IMR-90 (cell line): ENCODE measurements around the gene ROMO1. TPM values are rescaled to one million over a fixed set of nuclear protein-coding genes. Genes with fewer than 3 reads are reported as not detected.
"Not testable (repeated sequence)": the region's sequence is repeated elsewhere in the genome, so short reads cannot be mapped to it uniquely, and the experiment has no call there.

Experiments used
- ATAC-seq: fragments of 200-7000 bp; cut with Tn5 transposase; 2 replicates; pipeline ENCODE4 v1.9.1; 2020; ENCODE audit warnings: low read depth, mild to moderate bottlenecking, moderate library complexity
- BruUV-seq: library from RNA; stranded (reverse); fragments of 400-500 nt; replicated peaks from 2 replicates; lab custom pipeline; 2021; lab: Mats Ljungman, UMichigan
- CTCF ChIA-PET: fragments of 300-600 bp; formaldehyde crosslinking; extraction: SDS; loops from one replicate; lab custom pipeline; 2021; ENCODE audit warnings: antibody characterized with exemption; lab: Yijun Ruan, JAX
- POLR2A ChIA-PET: fragments of 300-600 bp; sonication (Branson Sonifier 250); formaldehyde crosslinking; loops from one replicate; lab custom pipeline; 2022; ENCODE audit warnings: antibody characterized with exemption; ENCODE audit not compliant: unreplicated experiment; lab: Charles Lee
- DNase-seq: peaks from one replicate; pipeline ENCODE4 v3.0.0; 2013
- H2AFZ ChIP-seq: replicated peaks from 2 replicates; pipeline ENCODE3; 2013; ENCODE audit warnings: low read length, mild to moderate bottlenecking; ENCODE audit not compliant: poor library complexity
- H2AK5ac ChIP-seq: 2 replicates; pipeline ENCODE4 v1.6.1; 2013; ENCODE audit warnings: low read depth, low read length, inconsistent platforms
- H2AK9ac ChIP-seq: replicated peaks from 2 replicates; pipeline ENCODE3; 2013; ENCODE audit warnings: mild to moderate bottlenecking, low read depth, low read length, moderate library complexity; ENCODE audit not compliant: poor library complexity
- H2BK120ac ChIP-seq: 2 replicates; pipeline ENCODE4 v1.6.1; 2013; ENCODE audit warnings: low read depth, low read length, inconsistent platforms
- H2BK15ac ChIP-seq: 3 replicates; pipeline ENCODE4 v1.6.1; 2013; ENCODE audit warnings: low read depth, low read length, inconsistent platforms
- H2BK20ac ChIP-seq: 2 replicates; pipeline ENCODE4 v1.6.1; 2013; ENCODE audit warnings: low read depth, mild to moderate bottlenecking, inconsistent platforms, low read length, moderate library complexity
- H2BK5ac ChIP-seq: 2 replicates; pipeline ENCODE4 v1.6.1; 2013; ENCODE audit warnings: mild to moderate bottlenecking, low read depth, low read length, inconsistent platforms; ENCODE audit not compliant: poor library complexity, severe bottlenecking
- H3K14ac ChIP-seq: replicated peaks from 2 replicates; pipeline ENCODE4 v1.6.1; 2013; ENCODE audit warnings: low read depth, low read length, inconsistent platforms
- H3K18ac ChIP-seq: 2 replicates; pipeline ENCODE4 v1.6.1; 2013; ENCODE audit warnings: low read depth, low read length, control low read depth
- H3K23ac ChIP-seq: 2 replicates; pipeline ENCODE4 v1.6.1; 2013; ENCODE audit warnings: low read depth, low read length, inconsistent platforms
- H3K27ac ChIP-seq: 2 replicates; pipeline ENCODE4 v1.5.1; 2013; ENCODE audit warnings: mild to moderate bottlenecking, control low read depth, low read length; ENCODE audit not compliant: insufficient read depth
- H3K27me3 ChIP-seq: 2 replicates; pipeline ENCODE4 v1.6.1; 2013; ENCODE audit warnings: low read length; ENCODE audit not compliant: control insufficient read depth, insufficient read depth
- H3K36me3 ChIP-seq: 2 replicates; pipeline ENCODE4 v1.6.1; 2013; ENCODE audit warnings: low read length, mixed read lengths; ENCODE audit not compliant: control insufficient read depth, insufficient read depth
- H3K4ac ChIP-seq: 2 replicates; pipeline ENCODE4 v1.6.1; 2013; ENCODE audit warnings: low read depth, low read length, inconsistent platforms
- H3K4me1 ChIP-seq: 2 replicates; pipeline ENCODE4 v1.6.1; 2013; ENCODE audit warnings: low read length, mixed read lengths; ENCODE audit not compliant: control insufficient read depth, insufficient read depth
- H3K4me2 ChIP-seq: 2 replicates; pipeline ENCODE4 v1.6.1; 2013; ENCODE audit warnings: low read depth, mild to moderate bottlenecking, control low read depth, low read length, moderate library complexity
- H3K4me3 ChIP-seq: 2 replicates; pipeline ENCODE4 v1.5.1; 2013; ENCODE audit warnings: low read depth, mild to moderate bottlenecking, control low read depth, low read length, moderate library complexity; ENCODE audit not compliant: insufficient read depth
- H3K56ac ChIP-seq: 2 replicates; pipeline ENCODE4 v1.6.1; 2013; ENCODE audit warnings: low read length, inconsistent platforms; ENCODE audit not compliant: insufficient read depth; ENCODE audit errors: extremely low read depth
- H3K79me1 ChIP-seq, 2 experiments: 2 replicates each; pipeline ENCODE4 v1.6.1; 2013; ENCODE audit warnings: low read length in 2 of 2, inconsistent platforms in 1 of 2, low read depth in 1 of 2
- H3K9ac ChIP-seq: 2 replicates; pipeline ENCODE4 v1.6.1; 2013; ENCODE audit warnings: low read depth, low read length, control low read depth
- H3K9me1 ChIP-seq: 2 replicates; pipeline ENCODE4 v1.6.1; 2013; ENCODE audit warnings: low read length, inconsistent platforms; ENCODE audit not compliant: insufficient read depth
- H3K9me3 ChIP-seq: 2 replicates; pipeline ENCODE4 v1.6.1; 2013; ENCODE audit warnings: low read length; ENCODE audit not compliant: control insufficient read depth, insufficient read depth
- H4K20me1 ChIP-seq: 2 replicates; pipeline ENCODE4 v1.6.1; 2013; ENCODE audit warnings: low read length, inconsistent platforms; ENCODE audit not compliant: insufficient read depth
- H4K5ac ChIP-seq: 2 replicates; pipeline ENCODE4 v1.6.1; 2013; ENCODE audit warnings: mild to moderate bottlenecking, low read depth, low read length, control low read depth
- H4K8ac ChIP-seq, 2 experiments: 2 replicates each; pipeline ENCODE4 v1.6.1; 2013; ENCODE audit warnings: low read depth in 2 of 2, low read length in 2 of 2, control low read depth in 1 of 2, inconsistent platforms in 1 of 2
- H4K91ac ChIP-seq: 2 replicates; pipeline ENCODE4 v1.6.1; 2013; ENCODE audit warnings: low read depth, low read length, inconsistent platforms; ENCODE audit not compliant: insufficient read depth
- WGBS, 2 experiments: methylation state at CpG; one replicate each; pipeline versions ENCODE4 v1.1.5 to v1.1.7; 2013; ENCODE audit warnings: missing lambda C conversion rate in 2 of 2; ENCODE audit not compliant: insufficient read length in 1 of 2; ENCODE audit errors: extremely low coverage in 2 of 2; 5-methylcytosine and 5-hydroxymethylcytosine counted together
- dilution Hi-C: fragments of 300-500 bp; cut with HindIII; formaldehyde crosslinking; loops from one replicate; pipeline ENCODE4 v1.14.3; 2018; ENCODE audit warnings: low sequenced_read_pairs; ENCODE audit not compliant: unreplicated experiment
- in situ Hi-C: fragments of 300-500 bp; cut with MboI; formaldehyde crosslinking; loops from 3 replicates; pipeline ENCODE4 v1.14.3; 2019; ENCODE audit warnings: low sequenced_read_pairs, inconsistent platforms, mixed read lengths
- intact Hi-C: fragments of 100-400 bp; cut with micrococcal nuclease; formaldehyde crosslinking; loops from 2 replicates; pipeline ENCODE4 v1.10.0; 2022
- polyA plus RNA-seq, 3 experiments: library from polyadenylated mRNA; depleted of rRNA; stranded (reverse); fragments of >200 nt; gene quantifications; 2 replicates each; pipeline ENCODE4 v1.2.3, GENCODE V29; 2012; ENCODE audit warnings: low replicate concordance in 1 of 3
- total RNA-seq: library from RNA; depleted of rRNA; stranded (reverse); fragments of >200 nt; gene quantifications from 2 replicates; pipeline ENCODE4 v1.2.3, GENCODE V29; 2012

ROMO1 gene
- total and polyA plus RNA-seq, 2 of the 4 experiments (the other 2 are of a cell fraction), result 223 to 555 TPM

GRCh38 chr20:35705894-35706293, 6.7 kb downstream of the ROMO1 start:
- H3K14ac ChIP-seq, ATAC-seq, H4K91ac ChIP-seq, H3K9ac ChIP-seq, H3K9me3 ChIP-seq, H3K4me2 ChIP-seq, H2AK9ac ChIP-seq, CTCF ChIA-PET, DNase-seq, H3K4me3 ChIP-seq, H4K8ac ChIP-seq, dilution Hi-C loops, H3K27ac ChIP-seq, in situ Hi-C loops, H3K56ac ChIP-seq, POLR2A ChIA-PET, H2AFZ ChIP-seq, H3K4me1 ChIP-seq, H2AK5ac ChIP-seq, H2BK20ac ChIP-seq, H2BK15ac ChIP-seq, BruUV-seq, H3K4ac ChIP-seq, H3K27me3 ChIP-seq, H3K18ac ChIP-seq, H2BK120ac ChIP-seq, H3K9me1 ChIP-seq, H3K23ac ChIP-seq, H2BK5ac ChIP-seq, H4K5ac ChIP-seq: not testable (repeated sequence)
- H4K20me1 ChIP-seq, result peaks cover 63% of the 10 kb centered on the region
- intact Hi-C loops, result loop anchor here (10.0 kb wide), 1 partner anchor 179 kb away; no protein-coding TSS in a partner anchor
- 92% methylated on average over 2 of the region's 11 CpGs; no CpG with 5 or more reads in 1 of the 2 experiments for WGBS, 2 experiments
- H3K36me3 ChIP-seq, result peaks cover 62% of the 10 kb centered on the region
- peaks cover 2 to 46% of the 10 kb centered on the region in 2 experiments for H3K79me1 ChIP-seq

- H3K4me3 ChIP-seq, H2BK20ac ChIP-seq, H2AK9ac ChIP-seq, in situ Hi-C loops, H3K23ac ChIP-seq, dilution Hi-C loops, H3K27ac ChIP-seq, H3K4me1 ChIP-seq, H3K4ac ChIP-seq, POLR2A ChIA-PET, BruUV-seq, H3K4me2 ChIP-seq, H2AFZ ChIP-seq, H3K9ac ChIP-seq, H3K18ac ChIP-seq, H4K8ac ChIP-seq, ATAC-seq, H4K5ac ChIP-seq, H2BK15ac ChIP-seq, H3K56ac ChIP-seq, H3K9me3 ChIP-seq, H2AK5ac ChIP-seq, H2BK5ac ChIP-seq, H3K9me1 ChIP-seq, H3K27me3 ChIP-seq, H2BK120ac ChIP-seq, H4K91ac ChIP-seq, DNase-seq, H3K14ac ChIP-seq: not testable (repeated sequence)
- Histone ChIP-seq H3K79me1 (peaks cover 6 to 42% of the 10 kb centered on the region in 2 experiments), H4K20me1 (peaks cover 71% of the 10 kb centered on the region), H3K36me3 (peaks cover 61% of the 10 kb centered on the region)
- 100% methylated on average over 3 of the region's 17 CpGs; no CpG with 5 or more reads in 1 of the 2 experiments for WGBS, 2 experiments
- intact Hi-C loops, result loop anchor here (10.0 kb wide), 1 partner anchor 178 kb away; no protein-coding TSS in a partner anchor
- CTCF ChIA-PET, result interaction anchor here (0.6 kb wide), 1 partner anchor 11 kb away, joined by 4 read pairs; no protein-coding TSS in a partner anchor
Observed at GRCh38 chr20:35706591-35707529, 7.7 kb downstream of the ROMO1 start.
